Neural progenitor cell (in vitro differentiated cells): ENCODE data around the gene CTIF. TPM values are rescaled to one million over a fixed set of nuclear protein-coding genes. Genes with fewer than 3 reads are reported as not detected.

ENCODE experiments used
- DNase-seq: peaks from one replicate; pipeline ENCODE4 v3.0.0-alpha.2; 2016; ENCODE audit warnings: low spot score
- H2AFZ ChIP-seq: fragments of 200-600 bp; sonication (generic); replicated peaks from 2 replicates; pipeline ENCODE4 v1.6.1; 2016; ENCODE audit warnings: antibody characterized with exemption
- H3F3A ChIP-seq: fragments of 200-600 bp; sonication (generic); 2 replicates; pipeline ENCODE4 v1.6.1; 2016; ENCODE audit warnings: antibody characterized with exemption, low read depth
- H3K27ac ChIP-seq: fragments of 200-600 bp; sonication (generic); 2 replicates; pipeline ENCODE4 v1.5.1; 2016; ENCODE audit warnings: mild to moderate bottlenecking
- H3K27me3 ChIP-seq: fragments of 200-600 bp; sonication (generic); 2 replicates; pipeline ENCODE4 v1.6.1; 2016; ENCODE audit warnings: mild to moderate bottlenecking, moderate library complexity
- H3K36me3 ChIP-seq: fragments of 200-600 bp; sonication (generic); 2 replicates; pipeline ENCODE4 v1.5.1; 2016
- H3K4me1 ChIP-seq: fragments of 200-600 bp; sonication (generic); 2 replicates; pipeline ENCODE4 v1.6.1; 2016; ENCODE audit warnings: mixed run types
- H3K4me2 ChIP-seq: fragments of 200-600 bp; sonication (generic); 2 replicates; pipeline ENCODE4 v1.6.1; 2016
- H3K4me3 ChIP-seq: fragments of 200-600 bp; sonication (generic); 2 replicates; pipeline ENCODE4 v1.5.1; 2016
- H3K79me2 ChIP-seq: fragments of 200-600 bp; sonication (generic); 2 replicates; pipeline ENCODE4 v1.6.1; 2016; ENCODE audit warnings: low read depth
- H3K9ac ChIP-seq: fragments of 200-600 bp; sonication (generic); 2 replicates; pipeline ENCODE4 v1.6.1; 2016
- H3K9me3 ChIP-seq: fragments of 200-600 bp; sonication (generic); 2 replicates; pipeline ENCODE4 v1.5.1; 2016; ENCODE audit warnings: low read depth
- H4K20me1 ChIP-seq: fragments of 200-600 bp; sonication (generic); 2 replicates; pipeline ENCODE4 v1.6.1; 2016; ENCODE audit warnings: low read depth
- H3K27ac Mint-ChIP-seq: 3 replicates; pipeline ENCODE4 v1.8.0; 2021; ENCODE audit warnings: mixed read lengths
- H3K27me3 Mint-ChIP-seq: 2 replicates; pipeline ENCODE4 v1.8.0; 2022; ENCODE audit warnings: low read depth, mild to moderate bottlenecking, inconsistent platforms, moderate library complexity, mixed read lengths; ENCODE audit not compliant: insufficient read depth
- H3K36me3 Mint-ChIP-seq: 3 replicates; pipeline ENCODE4 v1.8.0; 2021; ENCODE audit warnings: mixed read lengths
- H3K4me1 Mint-ChIP-seq: 3 replicates; pipeline ENCODE4 v1.8.0; 2021; ENCODE audit warnings: mixed read lengths
- H3K4me3 Mint-ChIP-seq: 3 replicates; pipeline ENCODE4 v1.8.0; 2021; ENCODE audit warnings: mild to moderate bottlenecking, moderate library complexity, mixed read lengths
- H3K9me3 Mint-ChIP-seq: 3 replicates; pipeline ENCODE4 v1.8.0; 2020; ENCODE audit warnings: mixed read lengths
- CTCF ChIP-seq: fragments of 200-600 bp; sonication (generic); IDR thresholded peaks from 2 replicates; pipeline ENCODE4 v1.5.1; 2017; ENCODE audit warnings: antibody characterized with exemption, mild to moderate bottlenecking
- EZH2 ChIP-seq: fragments of 200-600 bp; sonication (generic); IDR thresholded peaks from 2 replicates; pipeline ENCODE4 v1.6.1; 2017; ENCODE audit warnings: antibody characterized with exemption, mild to moderate bottlenecking, moderate library complexity
- EZH2phosphoT487 ChIP-seq: fragments of 200-600 bp; sonication (generic); IDR thresholded peaks from 2 replicates; pipeline ENCODE4 v1.6.1; 2017; ENCODE audit warnings: antibody characterized with exemption
- total RNA-seq: library from RNA; depleted of rRNA; stranded (reverse); fragments of >200 nt; gene quantifications from 2 replicates; pipeline ENCODE4 v1.2.3, GENCODE V29; 2015; ENCODE audit warnings: low replicate concordance

The CTIF gene
- total RNA-seq, 1 donor from 2014 or later: 17.6 TPM

- no peak for DNase-seq
- TF ChIP-seq CTCF (no peak), EZH2phosphoT487 (no peak), EZH2 (no peak)
- H3F3A ChIP-seq: peaks cover 4% of the 10 kb centered on the region
- no peak overlapping the region for H2AFZ ChIP-seq
- peaks cover 16% of the 10 kb centered on the region for H3K4me1 ChIP-seq
- no peaks in the 10 kb centered on the region for H3K36me3 ChIP-seq
- peaks cover 19% of the 10 kb centered on the region for H3K4me1 Mint-ChIP-seq
- H3K27ac Mint-ChIP-seq: no peak overlapping the region
- peaks cover 9% of the 10 kb centered on the region for H3K36me3 Mint-ChIP-seq
- H3K4me2 ChIP-seq: no peak overlapping the region
- H3K9me3 Mint-ChIP-seq: no peaks in the 10 kb centered on the region
- no peak overlapping the region for H3K27ac ChIP-seq
- no peaks in the 10 kb centered on the region for H3K27me3 ChIP-seq
- no peak overlapping the region for H3K9ac ChIP-seq
- peaks cover 5% of the 10 kb centered on the region for H3K27me3 Mint-ChIP-seq
- no peak overlapping the region for H3K4me3 ChIP-seq
- no peaks in the 10 kb centered on the region for H3K79me2 ChIP-seq
- peaks cover 12% of the 10 kb centered on the region for H4K20me1 ChIP-seq
- H3K9me3 ChIP-seq: no peaks in the 10 kb centered on the region
- no peak overlapping the region for H3K4me3 Mint-ChIP-seq
These were observed 180.6 kb downstream of the CTIF start for GRCh38 chr18:48719388-48719787.

- no peak overlapping the region for H3K4me2 ChIP-seq
These were observed 181.3 kb downstream of the CTIF start for GRCh38 chr18:48719974-48720654.

GRCh38 chr18:48720655-48721025, 181.8 kb downstream of the CTIF start:
- no peak overlapping the region for H3K4me3 Mint-ChIP-seq
- TF ChIP-seq EZH2: no peak
- no peak for TF ChIP-seq EZH2phosphoT487
- TF ChIP-seq CTCF: no peak
- no peak overlapping the region for H3K9ac ChIP-seq
- peaks cover 3% of the 10 kb centered on the region for H3K27me3 Mint-ChIP-seq
- H3K27me3 ChIP-seq: no peaks in the 10 kb centered on the region
- no peaks in the 10 kb centered on the region for H3K9me3 ChIP-seq
- H3K4me1 Mint-ChIP-seq: peaks cover 8% of the 10 kb centered on the region
- no peak overlapping the region for H2AFZ ChIP-seq
- H3F3A ChIP-seq: no peaks in the 10 kb centered on the region
- no peak overlapping the region for H3K27ac ChIP-seq
- no peaks in the 10 kb centered on the region for H3K36me3 ChIP-seq
- peaks cover 7% of the 10 kb centered on the region for H3K9me3 Mint-ChIP-seq
- peaks cover 4% of the 10 kb centered on the region for H3K4me1 ChIP-seq
- H4K20me1 ChIP-seq: peaks cover under 1% of the 10 kb centered on the region
- peaks cover 9% of the 10 kb centered on the region for H3K36me3 Mint-ChIP-seq
- H3K27ac Mint-ChIP-seq: no peak overlapping the region
- no peaks in the 10 kb centered on the region for H3K79me2 ChIP-seq
- no peak for DNase-seq
- H3K4me2 ChIP-seq: no peak overlapping the region
- H3K4me3 ChIP-seq: no peak overlapping the region

More at GRCh38 chr18:48719974-48720654, 181.3 kb downstream of the CTIF start:
- Mint-ChIP-seq H3K27ac (no peak overlapping the region), H3K9me3 (peaks cover 4% of the 10 kb centered on the region), H3K4me3 (no peak overlapping the region), H3K4me1 (peaks cover 13% of the 10 kb centered on the region), H3K36me3 (peaks cover 9% of the 10 kb centered on the region), H3K27me3 (peaks cover 3% of the 10 kb centered on the region)
- TF ChIP-seq EZH2 (no peak), CTCF (no peak), EZH2phosphoT487 (no peak)
- no peaks in the 10 kb centered on the region for H3K27me3 ChIP-seq
- no peak overlapping the region for H3K27ac ChIP-seq
- H3F3A ChIP-seq: no peaks in the 10 kb centered on the region
- no peak overlapping the region for H3K4me3 ChIP-seq
- H3K36me3 ChIP-seq: no peaks in the 10 kb centered on the region
- no peaks in the 10 kb centered on the region for H3K9me3 ChIP-seq
- H4K20me1 ChIP-seq: peaks cover 6% of the 10 kb centered on the region
- no peak overlapping the region for H2AFZ ChIP-seq
- no peak overlapping the region for H3K9ac ChIP-seq
- peaks cover 9% of the 10 kb centered on the region for H3K4me1 ChIP-seq
- no peak for DNase-seq
- H3K79me2 ChIP-seq: no peaks in the 10 kb centered on the region
